Caco-2 (cell line): ENCODE results near the gene KLHDC7B. TPM values are rescaled to one million over a fixed set of nuclear protein-coding genes. Genes with fewer than 3 reads are reported as not detected.

Experiments
- BruUV-seq: library from RNA; stranded (reverse); fragments of 400-500 nt; replicated peaks from 2 replicates; lab custom pipeline; 2021; lab: Mats Ljungman, UMichigan
- CTCF ChIA-PET: fragments of 300-600 bp; sonication (Branson Sonifier 250); formaldehyde crosslinking; loops from one replicate; lab custom pipeline; 2022; ENCODE audit warnings: antibody characterized with exemption; lab: Charles Lee
- POLR2A ChIA-PET: fragments of 300-600 bp; sonication (Branson Sonifier 250); formaldehyde crosslinking; loops from one replicate; lab custom pipeline; 2022; ENCODE audit warnings: antibody characterized with exemption; lab: Charles Lee
- DNase-seq, 2 experiments: peaks; one replicate each; pipeline versions ENCODE4 v3.0.0 to v3.0.0-alpha.2; 2020 to 2022
- H3K27me3 ChIP-seq: replicated peaks from 2 replicates; pipeline ENCODE4 v1.6.0; 2011; ENCODE audit warnings: low read length; ENCODE audit not compliant: control insufficient read depth, insufficient read depth
- H3K36me3 ChIP-seq: 2 replicates; pipeline ENCODE4 v1.5.1; 2011; ENCODE audit warnings: low read length; ENCODE audit not compliant: control insufficient read depth, insufficient read depth
- H3K4me1 ChIP-seq: fragments of 250-450 bp; sonication (Bioruptor Pico); 2 replicates; pipeline ENCODE4 v1.5.1; 2020; ENCODE audit warnings: mild to moderate bottlenecking
- H3K4me3 ChIP-seq: 2 replicates; pipeline ENCODE4 v1.5.1; 2011; ENCODE audit warnings: low read depth, mild to moderate bottlenecking, control low read depth, low read length
- H3K9me3 ChIP-seq: fragments of 250-450 bp; sonication (Bioruptor Pico); 2 replicates; pipeline ENCODE4 v1.5.1; 2020; ENCODE audit warnings: mild to moderate bottlenecking, moderate library complexity
- H3K27ac Mint-ChIP-seq: one replicate; pipeline ENCODE4 v1.8.0; 2022; ENCODE audit warnings: mixed read lengths; ENCODE audit not compliant: unreplicated experiment
- H3K27me3 Mint-ChIP-seq: one replicate; pipeline ENCODE4 v1.8.0; 2022; ENCODE audit warnings: mixed read lengths; ENCODE audit not compliant: insufficient read depth, unreplicated experiment
- H3K36me3 Mint-ChIP-seq: one replicate; pipeline ENCODE4 v1.8.0; 2022; ENCODE audit warnings: mild to moderate bottlenecking, mixed read lengths; ENCODE audit not compliant: insufficient read depth, unreplicated experiment
- H3K4me1 Mint-ChIP-seq: one replicate; pipeline ENCODE4 v1.8.0; 2022; ENCODE audit warnings: low read depth, mixed read lengths; ENCODE audit not compliant: unreplicated experiment
- H3K4me3 Mint-ChIP-seq: one replicate; pipeline ENCODE4 v1.8.0; 2022; ENCODE audit warnings: mild to moderate bottlenecking, moderate library complexity, mixed read lengths; ENCODE audit not compliant: unreplicated experiment
- H3K9me3 Mint-ChIP-seq: one replicate; pipeline ENCODE4 v1.8.0; 2022; ENCODE audit warnings: mixed read lengths; ENCODE audit not compliant: unreplicated experiment
- CTCF ChIP-seq, 2 experiments: fragments of 200-600 bp in 1 of 2; IDR thresholded peaks; 1 replicate in 1 of 2; 2 replicates in 1 of 2; pipeline versions ENCODE4 v1.5.1 to v1.8.0; 2011 to 2022; ENCODE audit warnings: antibody characterized with exemption in 1 of 2, control low read depth in 1 of 2, inconsistent platforms in 1 of 2, low read depth in 1 of 2, low read length in 1 of 2, mild to moderate bottlenecking in 1 of 2, moderate library complexity in 1 of 2; ENCODE audit not compliant: insufficient read depth in 1 of 2, severe bottlenecking in 1 of 2, unreplicated experiment in 1 of 2
- intact Hi-C: fragments of 100-400 bp; cut with micrococcal nuclease; formaldehyde crosslinking; loops from one replicate; pipeline ENCODE4 v1.10.0; 2022; ENCODE audit not compliant: unreplicated experiment
- total RNA-seq: library from RNA; stranded (reverse); gene quantifications from 2 replicates; pipeline ENCODE4 v1.2.3, GENCODE V29; 2022

Gene KLHDC7B
- total RNA-seq, 1 experiment from 2014 or later = 2.0 TPM

GRCh38 chr22:50548040-50548920 lies 2.6 kb downstream of the KLHDC7B start:
- Histone ChIP-seq H3K4me3 (no peak overlapping the region), H3K27me3 (no peaks in the 10 kb centered on the region), H3K9me3 (no peaks in the 10 kb centered on the region), H3K4me1 (no peaks in the 10 kb centered on the region), H3K36me3 (no peaks in the 10 kb centered on the region)
- no peak for DNase-seq
- Mint-ChIP-seq H3K27ac (no peak overlapping the region), H3K27me3 (no peaks in the 10 kb centered on the region), H3K4me1 (peaks cover 6% of the 10 kb centered on the region), H3K36me3 (peaks cover 6% of the 10 kb centered on the region), H3K4me3 (no peak overlapping the region), H3K9me3 (no peaks in the 10 kb centered on the region)
- POLR2A ChIA-PET = interaction anchor here (0.9 kb wide), 1 partner anchor 16 kb away, joined by 4 read pairs; no protein-coding TSS in a partner anchor
- no peak for TF ChIP-seq CTCF (IDR thresholded peaks at IDR 0.05; ENCODE audit: insufficient read depth in 1 of 2, low read depth in 1 of 2, low read length in 1 of 2, severe bottlenecking in 1 of 2, unreplicated experiment in 1 of 2)
- CTCF ChIA-PET = interaction anchor here (0.8 kb wide), 2 partner anchors 15 to 227 kb away, joined by 3 to 5 read pairs; no protein-coding TSS in a partner anchor
- no TSS peak for BruUV-seq
- intact Hi-C loops = no loop called here

- H3K27me3 ChIP-seq = no peaks in the 10 kb centered on the region
- ChIA-PET POLR2A (no interaction called here), CTCF (no interaction called here)
- Mint-ChIP-seq H3K4me1 (peaks cover 6% of the 10 kb centered on the region), H3K9me3 (no peaks in the 10 kb centered on the region), H3K27ac (no peak overlapping the region), H3K4me3 (no peak overlapping the region), H3K27me3 (no peaks in the 10 kb centered on the region), H3K36me3 (peaks cover 6% of the 10 kb centered on the region)
- BruUV-seq = no TSS peak
- no peaks in the 10 kb centered on the region for H3K4me1 ChIP-seq
- no peak for DNase-seq
- H3K36me3 ChIP-seq = no peaks in the 10 kb centered on the region
- no peak overlapping the region for H3K4me3 ChIP-seq
- TF ChIP-seq CTCF (IDR thresholded peaks at IDR 0.05; ENCODE audit: insufficient read depth in 1 of 2, low read depth in 1 of 2, low read length in 1 of 2, severe bottlenecking in 1 of 2, unreplicated experiment in 1 of 2) = no peak
- intact Hi-C loops = no loop called here
- no peaks in the 10 kb centered on the region for H3K9me3 ChIP-seq
Observed at GRCh38 chr22:50548921-50549790, 3.5 kb downstream of the KLHDC7B start.

GRCh38 chr22:50550395-50550794 lies 4.7 kb downstream of the KLHDC7B start:
- H3K9me3 Mint-ChIP-seq = no peaks in the 10 kb centered on the region
- CTCF ChIA-PET = no interaction called here
- no peak for DNase-seq
- no peaks in the 10 kb centered on the region for H3K4me1 ChIP-seq
- no peak overlapping the region for H3K4me3 ChIP-seq
- H3K27me3 Mint-ChIP-seq = no peaks in the 10 kb centered on the region
- H3K27ac Mint-ChIP-seq = no peak overlapping the region
- H3K27me3 ChIP-seq = no peaks in the 10 kb centered on the region
- H3K36me3 ChIP-seq = no peaks in the 10 kb centered on the region
- H3K4me3 Mint-ChIP-seq = no peak overlapping the region
- no peaks in the 10 kb centered on the region for H3K36me3 Mint-ChIP-seq
- peaks cover 6% of the 10 kb centered on the region for H3K4me1 Mint-ChIP-seq
- H3K9me3 ChIP-seq = no peaks in the 10 kb centered on the region
- no peak for TF ChIP-seq CTCF (IDR thresholded peaks at IDR 0.05; ENCODE audit: insufficient read depth in 1 of 2, low read depth in 1 of 2, low read length in 1 of 2, severe bottlenecking in 1 of 2, unreplicated experiment in 1 of 2)
- POLR2A ChIA-PET = interaction anchor here (1.2 kb wide), 1 partner anchor 25 kb away, joined by 3 read pairs; the partner anchor contains the start of gene SCO2
- no TSS peak for BruUV-seq
- intact Hi-C loops = no loop called here
